ENCODE results near the gene CARD11.

The CARD11 gene

GRCh38 chr7:3013975-3014792 lies 29.5 kb downstream of the CARD11 start:
- DNase-seq: no peak

DNA sequence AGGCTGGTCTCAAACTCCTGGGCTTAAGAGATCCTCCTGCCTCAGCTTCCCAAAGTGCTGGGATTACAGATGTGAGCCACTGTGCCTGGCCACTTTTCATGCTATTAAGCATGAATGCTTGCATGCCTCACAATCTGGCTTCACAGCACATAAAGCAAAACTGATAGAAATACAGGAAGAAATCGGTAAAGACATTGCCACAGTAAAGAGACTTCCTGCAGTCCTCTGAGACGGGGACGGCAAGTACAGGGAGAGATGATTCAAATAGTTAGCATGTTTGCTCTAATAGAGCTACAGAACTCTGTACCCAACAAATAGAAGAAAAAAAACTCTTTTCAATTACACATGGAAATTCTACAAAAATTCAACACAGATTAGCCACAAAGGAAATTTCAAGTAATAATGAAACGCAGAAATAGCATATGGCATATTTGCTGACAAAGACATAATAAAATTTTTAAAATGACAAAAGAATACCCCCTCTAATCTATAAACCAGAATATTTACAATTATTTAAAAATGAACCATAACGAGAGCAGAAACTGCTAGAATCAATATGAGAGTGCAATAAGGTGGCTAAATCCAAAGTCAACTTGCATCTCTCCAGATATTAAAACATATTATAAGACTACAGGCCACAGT lies 32.3 kb downstream of the CARD11 start:
- no peak for DNase-seq

GRCh38 chr7:3010161-3010560 lies 33.5 kb downstream of the CARD11 start:
- no peak for DNase-seq

DNA sequence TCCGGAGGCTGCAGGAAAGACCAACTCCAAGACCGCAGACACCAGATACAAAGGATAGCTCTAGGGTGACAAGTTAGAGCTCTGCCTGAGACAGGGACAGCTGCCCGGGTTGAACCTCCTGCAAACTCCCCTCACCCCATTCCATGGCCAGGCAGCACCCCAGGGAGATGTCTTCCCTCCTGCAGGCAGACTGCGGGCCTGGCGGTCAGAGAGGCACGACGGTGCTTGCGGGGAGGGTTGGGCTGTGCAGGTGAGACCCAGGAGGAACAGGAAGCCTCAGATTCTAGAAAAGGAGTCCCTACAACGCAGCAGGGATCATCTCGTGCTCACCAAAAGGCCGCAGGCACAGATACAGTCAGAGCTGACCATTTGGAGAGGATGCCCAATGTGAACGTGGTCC lies 34.6 kb downstream of the CARD11 start:
- DNase-seq: no peak

- no peak for DNase-seq
Observed at GRCh38 chr7:3008386-3008785, 35.3 kb downstream of the CARD11 start.

- DNase-seq: no peak
Observed at GRCh38 chr7:3007696-3008095, 36.0 kb downstream of the CARD11 start.

- DNase-seq: no peak
Observed at GRCh38 chr7:3005257-3005656, 38.4 kb downstream of the CARD11 start.

DNA sequence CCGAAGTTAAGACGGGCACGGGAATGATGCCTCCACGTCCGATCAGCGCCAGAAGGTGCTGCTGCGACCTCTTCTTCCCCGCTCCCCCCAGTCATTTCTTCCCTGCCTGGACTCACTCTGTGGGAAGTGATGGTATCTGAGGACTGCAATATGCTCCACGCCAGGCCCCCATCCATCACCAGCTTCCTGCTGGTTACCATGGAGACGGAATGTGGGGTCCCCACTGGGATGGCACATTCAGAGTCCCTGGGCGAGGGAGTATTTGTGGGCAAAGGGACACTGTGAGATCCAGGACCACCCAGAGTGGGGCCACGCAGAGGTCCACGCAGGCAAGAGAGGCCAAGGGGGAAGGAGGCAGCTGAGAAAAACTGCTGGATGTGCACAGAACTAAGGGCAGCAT lies 39.7 kb downstream of the CARD11 start:
- no peak for DNase-seq

DNA sequence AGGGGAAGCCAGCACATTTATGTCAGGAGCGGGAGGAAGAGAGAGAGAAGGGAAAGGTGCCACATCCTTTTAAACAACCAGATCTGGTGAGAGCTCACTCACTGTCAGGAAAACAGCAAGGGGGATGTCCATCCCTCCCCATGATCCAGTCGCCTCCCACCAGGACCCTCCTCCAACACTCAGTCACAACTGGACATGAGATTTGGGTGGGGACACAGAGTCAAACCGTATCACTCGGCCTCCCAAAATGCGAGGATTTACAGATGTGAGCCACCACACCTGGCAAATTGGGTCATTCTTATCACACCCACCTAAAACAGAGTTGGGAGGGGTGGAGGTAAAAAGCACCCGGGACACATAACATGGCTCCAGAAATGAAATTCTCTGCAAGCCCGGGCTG lies 41.0 kb downstream of the CARD11 start:
- no peak for DNase-seq

DNA sequence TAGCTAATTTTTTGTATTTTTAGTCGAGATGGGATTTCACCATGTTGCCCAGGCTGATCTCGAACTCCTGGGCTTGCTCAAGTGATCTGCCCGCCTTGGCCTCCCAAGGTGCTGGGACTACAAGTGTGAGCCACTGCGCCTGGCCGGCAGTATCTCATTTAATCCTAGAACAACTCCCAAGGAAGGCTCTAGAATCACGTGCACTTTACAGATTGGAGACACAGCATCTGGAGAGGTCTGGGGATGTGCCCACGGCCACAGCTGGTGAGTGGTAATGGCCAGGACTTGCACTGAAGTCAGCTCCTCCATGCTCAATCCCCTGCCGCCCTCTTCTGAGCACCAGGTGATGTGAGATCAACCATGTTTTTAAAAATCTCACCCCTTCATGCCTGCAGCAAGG lies 43.1 kb downstream of the CARD11 start:
- no peak for DNase-seq

DNA sequence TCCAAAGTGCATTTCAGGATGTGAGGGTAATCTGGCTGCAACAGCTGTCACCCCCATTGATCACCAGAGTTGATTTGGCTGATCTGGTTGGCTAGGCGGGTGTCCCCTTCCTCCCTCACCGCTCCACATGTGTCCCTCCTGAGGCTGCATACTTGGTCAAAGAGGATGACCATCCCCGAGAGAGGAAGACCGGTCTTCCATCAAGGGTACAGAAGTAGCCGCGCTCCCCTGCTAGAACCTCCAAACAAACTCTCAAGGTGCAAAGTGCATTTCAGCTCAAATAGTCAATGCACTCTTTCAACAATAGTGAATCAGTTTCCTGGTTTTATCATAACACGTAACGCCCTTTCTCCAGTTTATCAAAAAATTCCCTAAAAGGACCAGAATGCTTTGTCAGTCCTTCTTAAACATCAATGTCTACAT lies 44.6 kb downstream of the CARD11 start:
- DNase-seq: no peak

DNA sequence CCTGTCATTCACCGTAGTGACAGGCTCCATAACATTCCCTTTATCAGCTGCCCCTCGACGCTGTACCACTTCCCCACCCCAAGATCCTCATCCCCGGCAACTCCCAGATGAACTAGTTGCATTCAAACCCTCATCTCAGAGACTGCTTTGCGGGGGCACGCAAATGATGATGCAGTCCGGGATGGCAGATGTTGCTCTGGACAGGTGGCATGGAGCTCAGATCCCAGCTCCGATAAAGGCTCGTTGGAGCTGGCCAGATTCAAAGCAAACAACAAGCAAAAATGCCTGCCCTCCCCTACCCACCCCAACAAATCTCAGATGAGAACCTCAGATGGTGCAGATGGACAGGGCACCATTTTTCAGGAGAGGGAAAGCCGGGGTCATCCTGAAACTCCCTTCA lies 46.7 kb downstream of the CARD11 start:
- DNase-seq: no peak

- no peak for DNase-seq
Observed at GRCh38 chr7:2996141-2996540, 47.5 kb downstream of the CARD11 start.

GRCh38 chr7:2993868-2994267 lies 49.8 kb downstream of the CARD11 start:
- DNase-seq: no peak

- DNase-seq: no peak
Observed at GRCh38 chr7:2993396-2993795, 50.3 kb downstream of the CARD11 start.

DNA sequence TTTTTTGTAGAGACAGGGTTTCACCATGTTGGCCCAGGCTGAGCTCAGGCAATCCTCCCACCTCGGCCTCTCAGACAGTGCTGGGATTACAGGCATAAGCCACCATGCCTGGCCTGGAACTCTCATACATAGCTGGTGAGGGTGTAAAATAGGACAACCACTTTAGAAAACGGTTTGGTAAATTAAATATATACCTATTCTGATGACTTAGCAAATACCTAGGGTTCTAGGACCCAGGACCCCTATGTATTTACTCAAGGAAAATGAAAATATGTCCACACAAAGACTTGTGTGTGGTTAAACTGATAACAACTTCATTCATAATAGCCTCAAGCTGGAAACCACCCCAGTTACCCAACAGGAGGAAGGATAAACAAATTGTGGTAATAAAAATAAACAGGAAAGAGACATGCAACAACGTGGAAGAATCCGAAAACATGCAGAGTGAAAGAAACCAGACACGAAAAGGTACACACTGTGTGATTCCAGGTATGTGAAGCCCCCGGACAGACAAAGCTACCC lies 52.7 kb downstream of the CARD11 start:
- no peak for DNase-seq

DNA sequence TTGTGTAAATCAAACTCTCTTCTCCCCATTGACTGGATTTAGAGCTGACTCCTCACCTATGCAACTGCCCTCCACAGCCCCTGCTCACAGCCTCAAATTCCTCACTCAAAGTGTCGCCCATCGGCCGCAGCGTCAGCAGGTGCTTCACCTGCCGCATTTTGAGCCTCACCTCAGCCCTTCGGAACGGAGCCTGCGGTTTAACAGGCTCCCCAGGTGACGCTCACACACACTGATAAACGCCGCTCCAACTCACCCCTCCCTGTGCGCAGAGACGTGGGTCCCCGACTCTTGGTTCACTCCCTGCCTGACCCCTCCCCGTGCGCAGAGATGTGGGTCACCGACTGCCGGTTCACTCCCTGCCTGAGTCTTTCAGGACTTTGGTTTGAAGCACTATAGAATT lies 57.1 kb downstream of the CARD11 start:
- DNase-seq: no peak

GRCh38 chr7:2985866-2986265 lies 57.8 kb downstream of the CARD11 start:
- no peak for DNase-seq

DNA sequence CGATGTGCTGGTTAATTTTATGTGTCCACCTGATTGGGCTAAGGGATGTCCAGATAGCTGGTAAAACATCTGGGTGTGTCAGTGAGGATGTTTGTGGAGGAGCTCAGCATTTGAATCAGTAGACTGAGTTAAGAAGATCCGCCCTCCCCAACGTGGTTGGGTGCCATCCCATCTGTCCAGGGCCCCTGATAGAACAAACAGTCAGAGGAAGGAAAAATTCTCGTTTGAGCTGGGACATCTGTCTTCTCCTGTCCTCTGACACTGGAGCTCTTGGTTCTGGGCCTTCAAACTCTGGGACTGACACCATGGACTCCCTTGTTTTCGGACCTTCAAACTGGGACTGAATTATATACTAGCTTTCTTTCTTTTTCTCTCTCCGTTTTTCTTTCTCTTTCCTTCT lies 59.6 kb downstream of the CARD11 start:
- no peak for DNase-seq

GRCh38 chr7:2983586-2983985 lies 60.1 kb downstream of the CARD11 start:
- peak in 1 of 3 experiments; percentile 19 for DNase-seq

GRCh38 chr7:2982831-2983230 lies 60.8 kb downstream of the CARD11 start:
- no peak for DNase-seq

- no peak for DNase-seq
Observed at GRCh38 chr7:2982401-2982800, 61.3 kb downstream of the CARD11 start.

DNA sequence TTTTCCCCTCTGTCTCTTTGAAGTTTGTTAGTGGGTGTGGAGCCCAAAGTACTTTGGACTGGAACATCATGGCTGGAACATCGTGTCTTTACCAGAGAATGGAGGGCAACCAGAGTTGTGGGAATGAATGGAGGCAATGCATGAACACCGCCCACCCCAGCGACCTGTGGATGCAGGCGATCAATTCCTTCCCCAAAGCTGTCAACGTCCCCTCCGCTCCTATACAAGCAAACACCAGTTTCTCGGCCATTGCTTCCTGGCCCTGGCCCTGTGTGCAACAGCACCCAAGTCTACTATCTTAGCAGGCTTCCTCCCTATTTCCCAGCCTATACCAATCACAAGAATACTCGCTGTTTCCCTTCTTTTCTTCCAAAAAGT lies 62.6 kb downstream of the CARD11 start:
- DNase-seq: no peak

GRCh38 chr7:2980401-2981102 lies 63.1 kb downstream of the CARD11 start:
- no peak for DNase-seq

Measured in NCI-H1417 (cell line).